Hepatocyte (in vitro differentiated cells): Measurements from ENCODE around the gene COL24A1. TPM values are rescaled to one million over a fixed set of nuclear protein-coding genes. Genes with fewer than 3 reads are reported as not detected.

ENCODE experiments used
- DNase-seq: peaks from one replicate; pipeline ENCODE4 v3.0.0-alpha.2; 2016; ENCODE audit warnings: low spot score
- H2AFZ ChIP-seq: fragments of 200-600 bp; sonication (generic); 2 replicates; pipeline ENCODE4 v1.6.0; 2016; ENCODE audit warnings: antibody characterized with exemption, mild to moderate bottlenecking
- H3K27ac ChIP-seq: fragments of 200-600 bp; sonication (generic); 2 replicates; pipeline ENCODE4 v1.5.1; 2016; ENCODE audit warnings: mild to moderate bottlenecking
- H3K27me3 ChIP-seq: fragments of 200-600 bp; sonication (generic); 2 replicates; pipeline ENCODE4 v1.6.1; 2016
- H3K36me3 ChIP-seq: fragments of 200-600 bp; sonication (generic); replicated peaks from 2 replicates; pipeline ENCODE4 v1.5.1; 2016; ENCODE audit warnings: low read depth; ENCODE audit not compliant: insufficient read depth
- H3K4me1 ChIP-seq: fragments of 200-600 bp; sonication (generic); 2 replicates; pipeline ENCODE4 v1.5.1; 2016; ENCODE audit warnings: mild to moderate bottlenecking, moderate library complexity; ENCODE audit not compliant: insufficient read depth
- H3K4me2 ChIP-seq: fragments of 200-600 bp; sonication (generic); 2 replicates; pipeline ENCODE4 v1.6.0; 2016
- H3K4me3 ChIP-seq: fragments of 200-600 bp; sonication (generic); 2 replicates; pipeline ENCODE4 v1.5.1; 2016; ENCODE audit warnings: mild to moderate bottlenecking
- H3K79me2 ChIP-seq: fragments of 200-600 bp; sonication (generic); 2 replicates; pipeline ENCODE4 v1.6.0; 2017; ENCODE audit warnings: mild to moderate bottlenecking
- H3K9me2 ChIP-seq: fragments of 200-600 bp; sonication (generic); replicated peaks from 2 replicates; pipeline ENCODE4 v1.6.0; 2017; ENCODE audit warnings: mild to moderate bottlenecking; ENCODE audit not compliant: insufficient read depth
- H3K9me3 ChIP-seq: fragments of 200-600 bp; sonication (generic); 2 replicates; pipeline ENCODE4 v1.5.1; 2016; ENCODE audit warnings: low read depth, mild to moderate bottlenecking
- H4K20me1 ChIP-seq: fragments of 200-600 bp; sonication (generic); 2 replicates; pipeline ENCODE4 v1.6.0; 2016; ENCODE audit warnings: mild to moderate bottlenecking; ENCODE audit not compliant: insufficient read depth, poor library complexity, severe bottlenecking
- CTCF ChIP-seq: fragments of 200-600 bp; sonication (generic); IDR thresholded peaks from 2 replicates; pipeline ENCODE4 v1.5.1; 2016; ENCODE audit warnings: antibody characterized with exemption, mild to moderate bottlenecking; ENCODE audit not compliant: poor library complexity
- EZH2 ChIP-seq: fragments of 200-600 bp; sonication (generic); IDR thresholded peaks from 2 replicates; pipeline ENCODE4 v1.6.1; 2016; ENCODE audit warnings: antibody characterized with exemption, mild to moderate bottlenecking, borderline replicate concordance
- EZH2phosphoT487 ChIP-seq: fragments of 200-600 bp; sonication (generic); IDR thresholded peaks from one replicate; pipeline ENCODE4 v1.6.1; 2018; ENCODE audit warnings: antibody characterized with exemption, mild to moderate bottlenecking, low read depth, moderate library complexity; ENCODE audit not compliant: unreplicated experiment, severe bottlenecking
- WGBS: methylation state at CpG from one replicate; pipeline ENCODE4 v1.1.6; 2016; ENCODE audit warnings: low lambda C conversion rate; ENCODE audit errors: missing lambda C conversion rate; 5-methylcytosine and 5-hydroxymethylcytosine counted together
- polyA plus RNA-seq: library from polyadenylated mRNA; unstranded; fragments of >200 nt; fragmentation: Nextera tagmentation; extraction: Ambion mirVana; gene quantifications from 2 replicates; pipeline ENCODE4 v1.2.1, GENCODE V29; 2016
- total RNA-seq: library from RNA; depleted of rRNA; stranded (reverse); fragments of >200 nt; gene quantifications from 2 replicates; pipeline ENCODE4 v1.2.3, GENCODE V29; 2014

COL24A1 gene
- total and polyA plus RNA-seq, 2 experiments from 2014 or later = 2.4 to 2.7 TPM

- Histone ChIP-seq H2AFZ (no peak overlapping the region), H3K27me3 (no peaks in the 10 kb centered on the region), H3K4me1 (no peaks in the 10 kb centered on the region), H3K79me2 (no peaks in the 10 kb centered on the region), H3K4me2 (no peak overlapping the region), H3K4me3 (no peak overlapping the region), H3K36me3 (no peaks in the 10 kb centered on the region), H3K9me3 (no peaks in the 10 kb centered on the region), H4K20me1 (no peaks in the 10 kb centered on the region), H3K9me2 (no peaks in the 10 kb centered on the region), H3K27ac (no peak overlapping the region)
- 72% methylated on average over 2 of the region's 2 CpGs for WGBS
- no peak for DNase-seq
- TF ChIP-seq EZH2 (no peak), EZH2phosphoT487 (no peak), CTCF (no peak)
Observed at GRCh38 chr1:86201311-86201710, 44.7 kb upstream of the COL24A1 start.

- no peaks in the 10 kb centered on the region for H3K79me2 ChIP-seq
- no peaks in the 10 kb centered on the region for H3K9me3 ChIP-seq
- H3K4me2 ChIP-seq = no peak overlapping the region
- no peaks in the 10 kb centered on the region for H3K9me2 ChIP-seq
- H2AFZ ChIP-seq = no peak overlapping the region
- H3K4me1 ChIP-seq = no peaks in the 10 kb centered on the region
- no peaks in the 10 kb centered on the region for H3K36me3 ChIP-seq
- 63% methylated on average over 8 of the region's 8 CpGs for WGBS
- no peak for DNase-seq
- no peaks in the 10 kb centered on the region for H4K20me1 ChIP-seq
- H3K27ac ChIP-seq = no peak overlapping the region
- H3K4me3 ChIP-seq = no peak overlapping the region
- no peak for TF ChIP-seq EZH2
- TF ChIP-seq CTCF = no peak
- TF ChIP-seq EZH2phosphoT487 = no peak
- H3K27me3 ChIP-seq = no peaks in the 10 kb centered on the region
Observed at GRCh38 chr1:86200901-86201300, 44.3 kb upstream of the COL24A1 start.

GRCh38 chr1:86197206-86197855 lies 40.8 kb upstream of the COL24A1 start:
- no peaks in the 10 kb centered on the region for H3K79me2 ChIP-seq
- H3K4me1 ChIP-seq = peaks cover 10% of the 10 kb centered on the region
- H2AFZ ChIP-seq = no peak overlapping the region
- no peak overlapping the region for H3K4me3 ChIP-seq
- H3K27ac ChIP-seq = no peak overlapping the region
- H3K27me3 ChIP-seq = no peaks in the 10 kb centered on the region
- H3K4me2 ChIP-seq = no peak overlapping the region
- TF ChIP-seq EZH2phosphoT487 (no peak), CTCF (no peak), EZH2 (no peak)
- no peaks in the 10 kb centered on the region for H4K20me1 ChIP-seq
- DNase-seq = no peak
- WGBS = 41% methylated on average over 1 of the region's 1 CpG
- H3K36me3 ChIP-seq = no peaks in the 10 kb centered on the region
- H3K9me2 ChIP-seq = no peaks in the 10 kb centered on the region
- no peaks in the 10 kb centered on the region for H3K9me3 ChIP-seq

- H4K20me1 ChIP-seq = no peaks in the 10 kb centered on the region
- H3K27me3 ChIP-seq = no peaks in the 10 kb centered on the region
- no peak overlapping the region for H2AFZ ChIP-seq
- no peaks in the 10 kb centered on the region for H3K36me3 ChIP-seq
- 57% methylated on average over 2 of the region's 2 CpGs for WGBS
- no peaks in the 10 kb centered on the region for H3K9me2 ChIP-seq
- H3K27ac ChIP-seq = no peak overlapping the region
- H3K4me2 ChIP-seq = no peak overlapping the region
- H3K4me3 ChIP-seq = no peak overlapping the region
- no peaks in the 10 kb centered on the region for H3K9me3 ChIP-seq
- H3K4me1 ChIP-seq = peaks cover 10% of the 10 kb centered on the region
- DNase-seq = no peak
- TF ChIP-seq CTCF (no peak), EZH2 (no peak), EZH2phosphoT487 (no peak)
- H3K79me2 ChIP-seq = no peaks in the 10 kb centered on the region
Observed at GRCh38 chr1:86195281-86195680, 38.7 kb upstream of the COL24A1 start.
